GM21447 (cell line): ENCODE results near the gene PRXL2B.
A peak's percentile ranks its signal among the peaks of the same experiment; 100 is the strongest.

Experiments
- ATAC-seq: cut with Tn5 transposase; IDR thresholded peaks from one replicate; pipeline ENCODE4 v1.9.1; 2021; ENCODE audit not compliant: unreplicated experiment

The PRXL2B gene

GRCh38 chr1:2584686-2585317, 1.8 kb upstream of the PRXL2B start:
- no peak for ATAC-seq

- ATAC-seq = peak; percentile 48
These were observed 1.1 kb upstream of the PRXL2B start for GRCh38 chr1:2585318-2586092.

- ATAC-seq = no peak
These were observed 688 bp downstream of the PRXL2B start for GRCh38 chr1:2587071-2587859.

GRCh38 chr1:2587860-2588571, 1.4 kb downstream of the PRXL2B start:
- no peak for ATAC-seq

- no peak for ATAC-seq
These were observed 2.3 kb downstream of the PRXL2B start for GRCh38 chr1:2588661-2589430.

GRCh38 chr1:2589431-2590232, 3.1 kb downstream of the PRXL2B start:
- ATAC-seq = no peak

- ATAC-seq = no peak
These were observed 3.9 kb downstream of the PRXL2B start for GRCh38 chr1:2590233-2591141.

- ATAC-seq = no peak
These were observed 4.6 kb downstream of the PRXL2B start for GRCh38 chr1:2591233-2591580.

- ATAC-seq = no peak
These were observed 5.1 kb downstream of the PRXL2B start for GRCh38 chr1:2591581-2592261.

- no peak for ATAC-seq
These were observed 6.1 kb downstream of the PRXL2B start for GRCh38 chr1:2592672-2593071.

GRCh38 chr1:2593251-2593878, 6.8 kb downstream of the PRXL2B start:
- no peak for ATAC-seq

GRCh38 chr1:2594001-2594640, 7.5 kb downstream of the PRXL2B start:
- no peak for ATAC-seq

- ATAC-seq = no peak
These were observed 8.1 kb downstream of the PRXL2B start for GRCh38 chr1:2594641-2595131.

GRCh38 chr1:2595261-2595811, 8.8 kb downstream of the PRXL2B start:
- no peak for ATAC-seq

- ATAC-seq = no peak
These were observed 9.4 kb downstream of the PRXL2B start for GRCh38 chr1:2595812-2596529.
